T follicular helper cell (primary cell): ENCODE measurements around the gene PIP5K1B.
"Not testable (repeated sequence)": the region's sequence is repeated elsewhere in the genome, so short reads cannot be mapped to it uniquely, and the experiment has no call there.

Experiments
- DNase-seq: peaks from one replicate; pipeline ENCODE4 v3.0.0-alpha.2; 2020; ENCODE audit warnings: low read depth

PIP5K1B gene

DNA sequence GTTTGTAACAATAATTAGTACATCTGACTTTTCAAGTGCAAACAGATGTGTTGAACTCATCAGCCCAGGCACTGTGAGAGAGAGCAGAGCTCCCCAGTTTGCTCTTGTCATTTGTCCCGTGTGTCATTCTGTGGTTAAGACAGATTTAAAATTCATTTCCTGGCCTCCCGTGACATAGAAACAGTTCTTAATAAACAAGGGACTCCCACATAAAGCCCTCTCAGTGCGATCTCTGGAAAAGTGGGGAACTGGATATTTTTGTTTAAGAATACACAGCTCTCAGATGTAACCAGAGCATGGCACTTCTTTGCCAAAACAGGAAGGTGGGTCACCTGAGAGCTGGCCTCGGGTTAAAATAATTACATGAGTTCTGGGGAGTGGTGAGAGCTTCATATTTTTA lies 250.3 kb downstream of the PIP5K1B start:
- DNase-seq: no peak

DNA sequence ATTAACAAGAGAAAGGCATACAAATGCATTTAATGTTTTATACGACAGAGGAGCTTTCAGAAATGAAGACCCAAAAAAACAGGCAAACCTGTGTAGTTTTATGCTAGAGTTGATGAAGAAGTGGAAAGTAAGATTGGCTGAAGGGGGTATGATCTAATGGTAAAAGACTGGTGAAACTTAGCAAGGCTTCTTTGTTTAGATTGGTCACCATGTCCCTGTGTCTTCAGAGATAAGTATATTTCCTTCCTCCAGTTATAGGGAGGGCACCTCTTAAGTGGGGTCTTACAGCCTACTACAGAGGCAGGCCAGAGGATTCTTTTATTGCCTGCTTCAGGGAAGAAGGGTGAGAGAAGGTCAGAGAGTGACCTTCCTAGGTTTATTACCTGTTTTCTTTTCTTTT lies 252.4 kb downstream of the PIP5K1B start:
- no peak for DNase-seq

DNA sequence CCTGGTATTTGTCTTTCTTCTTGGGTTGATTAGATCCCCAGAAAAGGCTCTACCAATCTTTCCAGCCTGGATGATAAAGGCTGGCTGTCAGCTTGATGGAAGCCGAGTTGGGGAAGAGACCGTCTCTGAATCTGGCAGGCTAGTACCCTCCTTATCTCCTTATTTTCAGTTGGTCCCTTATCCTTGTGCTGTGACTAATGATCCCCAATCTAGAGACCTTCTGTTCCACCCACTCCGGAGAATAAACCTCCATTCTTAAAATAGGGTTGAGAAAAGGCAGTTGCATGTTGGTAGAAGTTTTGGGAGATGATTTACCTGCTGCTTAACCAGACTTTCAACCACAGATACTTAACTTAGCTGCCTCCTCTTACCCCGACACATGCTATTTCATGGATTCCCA lies 256.5 kb downstream of the PIP5K1B start:
- DNase-seq: no peak

DNA sequence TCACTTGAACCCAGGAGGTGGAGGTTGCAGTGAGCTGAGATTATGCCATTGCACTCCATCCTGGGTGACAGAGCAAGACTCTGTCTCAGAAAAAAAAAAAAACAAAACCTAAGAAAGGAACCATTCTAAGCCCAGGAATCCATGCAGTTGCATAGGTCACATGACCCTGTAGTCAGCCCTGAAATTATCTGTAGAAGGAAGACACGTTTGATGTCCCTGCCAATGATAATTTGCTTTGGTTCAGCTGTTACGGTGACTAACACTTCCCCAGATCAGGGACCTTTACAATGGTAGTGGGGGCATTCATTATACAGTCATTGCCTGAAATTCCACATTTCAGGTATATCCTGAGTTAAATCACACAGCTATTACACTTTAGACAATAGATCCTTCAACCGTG lies 258.4 kb downstream of the PIP5K1B start:
- no peak for DNase-seq

DNA sequence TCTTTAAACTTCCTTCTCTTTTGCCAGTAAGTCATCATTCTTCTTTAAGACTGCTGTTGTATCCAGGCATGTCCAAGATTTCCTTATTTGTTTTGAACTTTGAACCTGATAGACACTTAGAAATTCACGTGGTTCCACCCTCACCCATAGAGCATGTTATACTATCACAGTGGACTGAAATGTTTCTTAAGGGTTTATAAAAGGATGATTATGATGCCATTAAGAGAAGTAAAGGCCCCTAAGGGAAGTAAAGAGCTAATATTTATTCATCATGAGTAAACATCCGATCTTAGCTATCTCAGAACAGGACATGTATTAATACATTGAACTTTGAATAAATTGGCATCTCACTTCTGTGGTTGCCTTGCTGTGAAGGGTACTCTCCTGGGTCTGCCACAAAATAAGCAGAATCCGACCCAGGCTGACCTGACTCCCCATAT lies 259.1 kb downstream of the PIP5K1B start:
- DNase-seq: no peak

DNA sequence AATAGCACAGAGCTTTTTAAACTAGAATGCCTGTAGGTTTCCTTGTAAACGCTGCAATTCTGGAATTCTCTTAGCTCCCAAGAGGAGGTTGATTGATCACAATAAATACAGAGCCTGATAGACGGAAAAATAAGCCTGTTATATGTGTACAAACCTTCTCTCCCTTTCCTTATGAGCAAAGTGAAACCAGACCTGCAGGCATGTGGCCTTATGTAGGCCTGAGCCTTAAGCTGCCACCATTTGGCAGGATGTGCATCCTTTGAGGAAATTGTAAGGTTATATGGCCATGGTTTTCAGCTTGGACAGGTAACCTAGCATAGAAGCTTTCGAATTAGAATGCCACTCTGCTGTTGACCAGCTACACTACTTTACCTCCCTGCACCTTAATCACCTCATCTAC lies 259.7 kb downstream of the PIP5K1B start:
- DNase-seq: no peak

DNA sequence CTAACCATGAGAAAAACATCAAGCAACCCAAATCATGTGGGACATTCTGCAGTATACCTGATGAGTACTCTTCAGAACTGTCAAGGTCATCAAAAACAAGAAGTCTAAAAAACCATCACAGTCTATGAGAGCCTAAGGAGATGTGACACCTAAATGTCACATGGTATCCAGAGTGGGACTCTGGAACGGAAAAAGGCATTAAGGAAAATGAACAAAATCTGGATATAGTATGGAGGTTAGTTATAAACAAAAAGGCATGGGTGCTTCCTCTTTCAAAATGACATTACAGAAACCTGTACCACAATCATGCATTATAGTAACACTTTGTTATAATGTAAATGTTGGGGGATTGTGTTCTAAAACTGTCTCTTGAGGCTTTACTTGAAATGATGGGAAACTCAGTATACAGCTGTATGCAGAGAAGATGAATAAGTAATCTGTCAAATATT lies 261.5 kb downstream of the PIP5K1B start:
- DNase-seq: no peak

DNA sequence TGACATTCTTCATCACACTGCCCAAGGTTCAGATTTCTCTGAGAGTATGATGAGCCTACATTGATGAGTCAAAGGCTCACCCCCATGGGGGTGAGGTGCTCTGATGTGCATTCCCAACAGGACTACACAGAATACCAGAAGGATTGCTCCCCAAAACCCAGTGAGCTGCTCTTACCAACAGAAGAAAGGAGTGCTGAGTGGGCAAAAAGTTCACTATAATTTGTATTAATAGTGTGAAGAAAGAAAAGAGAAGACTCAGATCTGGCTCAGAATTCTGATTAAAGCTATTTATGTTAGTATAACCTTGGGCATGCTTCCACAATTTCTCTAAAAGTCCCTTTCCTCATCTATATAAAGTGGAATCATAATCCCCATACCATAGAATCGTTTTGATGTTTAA lies 262.8 kb downstream of the PIP5K1B start:
- no peak for DNase-seq

DNA sequence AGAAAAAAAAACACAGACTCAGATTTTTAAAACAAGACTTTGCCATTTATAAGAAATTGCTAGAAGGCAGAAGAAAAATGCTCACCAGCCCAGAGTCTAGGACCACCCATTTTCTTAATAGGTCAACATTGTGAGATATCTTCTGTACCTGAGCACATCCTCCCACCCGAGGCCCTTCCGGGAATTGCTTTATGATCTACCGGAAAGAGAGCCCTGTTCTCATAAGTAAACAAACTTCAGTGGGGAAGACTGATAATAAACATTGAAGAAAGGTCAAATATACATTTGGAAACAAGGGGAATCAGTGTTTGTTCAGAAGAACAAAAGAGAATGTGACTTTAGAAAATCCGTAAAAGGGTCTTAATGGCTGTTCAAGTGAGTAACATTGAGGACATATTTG lies 264.5 kb downstream of the PIP5K1B start:
- no peak for DNase-seq

DNA sequence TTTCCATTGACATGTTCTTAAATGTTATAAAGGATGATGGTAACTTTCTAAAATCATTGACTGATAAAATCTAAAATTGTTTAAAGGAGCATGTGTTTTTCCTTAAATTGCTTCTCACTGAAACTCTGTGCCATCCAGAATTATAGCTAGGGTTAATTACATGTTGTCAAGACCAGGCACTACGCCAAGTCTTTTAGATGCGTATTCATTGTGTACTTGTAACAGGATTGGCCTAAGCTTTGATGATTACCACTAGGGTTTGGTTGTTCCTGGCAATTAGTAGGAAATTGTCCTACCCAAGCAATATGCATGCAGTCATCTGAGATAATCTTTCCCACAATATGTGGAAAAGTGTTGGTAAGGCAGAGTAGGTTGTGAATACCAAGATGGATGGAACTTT lies 265.1 kb downstream of the PIP5K1B start:
- no peak for DNase-seq

DNA sequence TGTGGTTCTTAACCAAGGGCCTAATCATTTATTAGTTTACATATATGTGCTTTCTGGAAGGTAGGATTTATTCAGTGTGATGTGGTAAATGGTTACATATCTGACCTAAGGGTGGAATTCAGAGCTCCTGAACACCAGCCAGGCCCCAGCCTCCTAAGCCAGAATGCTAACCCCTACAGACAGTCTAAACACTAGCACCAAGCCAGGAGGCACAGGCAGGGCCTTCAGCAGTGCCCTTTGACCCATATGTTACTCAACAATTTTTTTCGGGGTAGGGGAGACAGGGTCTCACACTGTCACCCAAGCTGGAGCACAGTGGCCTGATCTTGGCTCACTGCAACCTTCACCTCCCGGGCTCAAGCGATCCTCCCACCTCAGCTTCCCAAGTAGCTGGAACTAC lies 268.6 kb downstream of the PIP5K1B start:
- DNase-seq: no peak

DNA sequence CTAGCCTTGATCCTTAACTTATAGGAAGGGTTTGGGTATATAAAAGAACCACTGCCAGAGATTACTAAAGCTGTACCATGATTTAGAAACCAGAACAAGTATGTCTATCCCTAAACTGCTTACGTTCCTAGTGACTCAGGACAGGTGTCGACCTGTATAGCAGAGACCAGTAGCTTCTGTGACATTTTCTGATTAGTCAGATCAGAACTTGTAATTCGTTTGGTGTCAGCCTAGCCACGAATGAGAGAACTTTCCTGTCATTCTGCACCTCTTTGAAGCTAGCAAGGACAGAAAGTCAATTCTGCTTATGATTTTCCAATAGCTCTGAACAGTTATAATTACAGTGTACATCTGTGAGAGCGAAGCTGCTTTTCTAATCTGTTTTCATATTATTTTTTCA lies 269.4 kb downstream of the PIP5K1B start:
- no peak for DNase-seq

DNA sequence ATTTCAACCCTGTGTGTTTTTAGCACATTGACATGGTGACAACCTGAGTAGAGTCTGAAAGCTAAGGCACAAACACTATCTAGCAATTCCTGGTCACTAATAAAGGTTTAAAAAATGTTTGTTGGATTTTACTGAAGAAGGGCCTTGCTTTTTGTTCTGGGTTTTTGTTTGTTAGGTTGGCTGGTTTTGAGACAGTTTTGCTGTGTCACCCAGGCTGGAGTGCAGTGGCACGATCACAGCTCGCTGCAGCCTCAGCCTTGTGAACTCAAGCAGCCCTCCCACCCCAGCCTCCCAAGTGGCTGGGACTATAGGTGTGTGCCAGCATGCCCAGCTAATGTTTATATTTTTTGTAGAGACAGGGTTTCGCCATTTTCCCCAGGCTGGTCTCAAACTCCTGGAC lies 269.9 kb downstream of the PIP5K1B start:
- DNase-seq: no peak

DNA sequence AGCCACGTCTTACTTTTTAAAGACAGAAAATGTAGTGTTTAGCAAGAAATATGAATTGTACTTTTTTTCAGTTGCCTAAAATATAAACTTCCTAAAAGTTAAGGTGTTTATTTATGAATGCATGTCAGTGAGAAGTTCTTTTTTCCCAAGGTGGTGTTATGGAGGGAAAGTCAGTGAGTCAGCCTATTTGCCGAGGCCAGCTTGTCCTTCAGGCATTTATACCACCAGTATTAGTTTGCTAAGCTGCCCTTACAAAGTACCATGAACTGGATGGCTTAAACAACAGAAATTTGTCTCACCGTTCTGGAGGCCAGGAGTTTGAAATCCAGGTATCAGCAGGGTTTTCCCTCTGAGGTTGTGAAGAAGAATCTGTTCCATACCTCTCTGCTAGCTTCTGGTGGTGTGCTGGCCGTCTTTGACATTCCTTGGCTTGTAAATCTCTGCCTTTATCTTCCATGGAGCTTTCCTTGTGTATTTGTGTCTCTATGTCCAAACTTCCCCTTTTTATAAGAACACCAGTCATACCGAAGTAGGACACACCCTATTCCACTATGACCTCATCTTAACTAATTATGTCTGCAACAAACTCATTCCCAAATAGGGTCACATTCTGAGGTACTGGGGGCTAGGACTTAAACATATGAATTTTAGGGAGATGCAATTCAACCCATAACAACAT lies 270.5 kb downstream of the PIP5K1B start:
- no peak for DNase-seq

DNA sequence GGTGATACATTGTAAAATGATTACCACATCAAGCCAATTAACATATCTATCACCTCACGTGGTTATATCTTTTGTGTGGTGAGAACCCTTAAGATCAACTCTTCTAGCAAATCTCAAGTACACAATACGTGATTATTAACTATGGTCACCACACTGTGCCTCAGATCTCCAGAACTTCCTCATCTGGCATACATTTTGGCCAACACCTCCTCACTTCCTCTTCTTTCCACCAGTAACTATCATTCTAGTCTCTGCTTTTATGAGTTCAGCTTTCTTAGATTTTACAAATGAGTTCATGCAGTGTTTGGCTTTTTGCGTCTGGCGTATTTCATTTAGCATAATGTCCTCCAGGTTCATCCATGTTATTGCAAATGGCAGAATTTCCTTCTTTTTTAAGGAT lies 273.0 kb downstream of the PIP5K1B start:
- no peak for DNase-seq

DNA sequence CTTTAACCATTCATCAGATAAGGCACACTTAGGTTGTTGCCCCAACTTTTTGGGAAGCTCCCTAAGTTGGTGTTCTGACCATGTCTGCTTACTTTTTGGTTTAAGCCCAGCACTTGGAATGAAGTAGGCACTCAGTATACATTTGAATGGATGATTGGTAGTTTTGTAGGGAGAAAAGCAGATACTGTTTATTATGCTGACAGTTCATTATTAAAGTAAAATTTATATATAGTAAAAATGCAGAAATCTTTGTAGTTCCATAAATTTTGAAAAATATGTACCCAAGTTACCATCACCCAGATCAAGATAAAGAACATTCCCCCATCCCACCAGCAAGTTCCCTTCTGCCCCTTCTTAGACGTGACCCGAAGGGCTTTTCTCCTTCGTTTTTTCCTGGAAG lies 273.5 kb downstream of the PIP5K1B start:
- no peak for DNase-seq

DNA sequence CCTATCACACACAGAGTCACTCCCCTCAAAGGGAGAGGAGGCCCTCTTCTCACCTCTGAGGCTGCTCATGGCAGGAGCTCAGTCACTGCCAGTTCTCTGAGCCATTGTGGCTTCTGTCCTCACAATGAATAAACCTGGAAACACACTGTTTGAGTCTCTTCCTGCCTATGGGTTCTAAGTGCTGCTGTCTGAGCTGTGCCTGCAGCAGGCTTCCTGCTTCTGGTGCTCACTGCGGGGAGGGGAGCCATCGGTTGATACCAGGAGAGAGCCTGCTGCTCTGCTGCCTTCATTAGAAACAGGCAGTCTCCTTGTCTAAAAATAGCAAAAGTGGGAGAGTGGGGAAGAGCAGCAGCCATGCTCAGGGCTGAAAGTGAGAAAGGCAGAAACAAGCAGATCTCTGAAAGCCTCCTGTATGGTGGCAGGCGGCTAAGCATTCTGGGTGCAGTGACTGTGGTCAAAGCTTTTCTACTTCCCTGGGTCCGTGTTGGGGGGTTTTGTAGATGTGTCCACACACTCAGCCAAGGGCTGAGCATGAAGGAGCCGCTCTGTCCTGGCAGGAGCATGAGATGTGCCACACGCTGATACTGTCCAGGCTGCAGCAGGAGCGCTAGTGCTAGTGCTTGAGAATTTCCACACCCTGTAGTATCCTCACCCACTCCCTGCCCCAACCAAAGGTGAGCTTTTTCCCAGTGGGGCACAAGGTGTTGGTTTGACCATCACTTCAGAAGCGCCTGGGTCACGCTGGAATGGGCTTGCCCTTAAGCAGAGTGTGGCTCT lies 274.7 kb downstream of the PIP5K1B start:
- DNase-seq: no peak

DNA sequence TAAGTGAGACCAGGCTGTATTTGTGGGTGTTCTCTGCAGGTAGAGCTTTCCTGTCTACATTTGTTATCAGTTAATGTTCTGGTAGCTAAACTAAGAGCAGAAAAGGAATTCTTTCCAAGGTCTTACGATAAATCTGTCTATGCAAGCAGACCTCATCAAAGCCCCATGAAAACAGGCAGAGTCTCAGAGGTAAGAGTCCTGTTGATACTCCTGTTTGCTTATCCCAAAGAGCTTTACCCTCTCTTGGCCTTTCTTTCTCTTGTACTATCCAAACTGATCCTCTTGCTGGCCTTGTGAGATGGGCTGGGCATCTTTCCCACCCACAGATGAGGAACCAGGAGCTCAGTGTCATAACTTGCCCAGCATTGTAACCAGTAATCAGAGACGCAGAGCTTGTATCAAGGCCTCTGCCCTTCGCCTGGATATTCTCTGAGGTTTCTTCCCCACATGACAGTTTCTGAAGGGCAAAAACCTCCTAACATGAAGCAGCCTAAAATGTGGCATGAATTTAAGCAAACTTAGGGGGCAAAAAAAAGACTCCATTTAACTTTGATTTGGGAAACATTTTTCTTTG lies 275.4 kb downstream of the PIP5K1B start:
- no peak for DNase-seq

DNA sequence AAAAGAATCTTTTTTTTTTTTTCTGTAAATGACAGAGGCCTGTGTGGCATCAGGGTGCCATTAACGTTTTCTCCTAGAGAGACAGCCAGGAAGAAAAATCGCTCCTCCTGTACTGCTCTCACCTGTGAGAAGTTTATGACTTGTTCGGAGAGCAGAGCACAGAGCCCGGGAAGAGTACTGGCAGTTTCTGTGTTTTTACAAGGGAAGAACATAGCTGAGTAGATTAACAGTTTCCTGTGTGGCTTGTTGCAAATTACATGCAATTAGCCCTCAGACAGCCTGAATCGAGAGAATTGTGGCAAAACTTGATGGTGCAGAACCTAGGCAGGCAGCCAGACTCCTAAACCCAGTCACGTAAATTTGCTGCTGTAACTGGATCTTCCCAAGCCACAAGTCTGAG lies 276.7 kb downstream of the PIP5K1B start:
- DNase-seq: no peak

DNA sequence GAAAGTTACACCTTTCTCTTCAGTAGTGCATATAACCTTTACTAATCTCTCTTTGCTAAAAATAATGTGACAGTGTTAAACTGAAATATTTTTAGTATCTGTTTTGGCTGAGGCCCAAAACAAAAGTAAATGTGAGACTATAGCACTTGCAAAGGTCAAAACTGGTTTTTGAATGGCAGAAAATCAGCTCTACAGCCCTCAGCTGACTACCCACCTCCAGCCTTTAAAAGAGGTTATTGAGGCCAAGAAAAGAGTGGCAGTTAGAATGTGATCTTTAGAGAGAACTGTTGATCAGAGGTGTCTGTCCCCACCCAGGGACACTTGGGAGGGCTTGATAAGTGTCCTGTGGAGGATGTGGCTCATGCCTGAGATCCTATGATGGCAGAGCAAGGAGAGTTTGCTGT lies 278.0 kb downstream of the PIP5K1B start:
- no peak for DNase-seq

DNA sequence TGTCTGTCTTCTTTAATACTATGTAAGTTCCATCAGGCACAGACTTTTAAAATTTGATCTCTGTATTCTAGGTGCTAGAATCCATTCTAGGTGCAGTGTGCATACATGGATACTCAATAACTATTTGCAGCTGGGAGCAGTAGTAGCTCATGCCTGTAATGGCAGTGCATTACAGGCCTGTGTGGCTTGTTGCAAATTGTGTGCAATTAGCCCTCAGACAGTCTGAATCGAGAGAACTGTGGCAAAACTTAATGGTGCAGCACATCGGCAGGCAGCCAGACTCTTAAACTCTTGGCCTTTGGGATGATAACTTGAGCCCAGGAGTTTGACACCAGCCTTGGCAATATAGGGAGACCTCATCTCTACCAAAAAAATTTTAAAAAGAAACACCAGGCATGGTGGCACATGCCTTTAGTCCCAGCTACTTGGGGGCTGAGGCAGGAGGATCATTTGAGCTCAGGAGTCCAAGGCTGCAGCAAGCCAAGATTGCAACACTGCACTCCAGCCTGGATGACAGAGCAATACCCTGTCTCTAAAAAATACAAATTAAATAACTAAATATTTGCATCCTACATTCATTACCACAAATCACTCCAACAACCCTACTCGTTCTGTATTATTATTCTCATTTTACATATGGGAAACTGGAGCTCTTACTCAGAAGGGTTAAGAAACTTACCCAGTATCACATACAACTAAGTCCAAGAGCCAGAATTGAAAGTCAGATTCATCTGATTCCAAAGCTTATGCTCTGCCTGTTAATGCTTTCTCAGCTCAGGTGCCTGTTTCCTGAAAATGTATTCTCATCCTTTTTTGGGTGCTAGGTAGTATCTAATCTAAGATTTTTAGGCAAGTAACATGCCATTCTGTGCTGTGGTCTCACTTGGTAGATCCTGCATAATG lies 278.7 kb downstream of the PIP5K1B start:
- DNase-seq: no peak

DNA sequence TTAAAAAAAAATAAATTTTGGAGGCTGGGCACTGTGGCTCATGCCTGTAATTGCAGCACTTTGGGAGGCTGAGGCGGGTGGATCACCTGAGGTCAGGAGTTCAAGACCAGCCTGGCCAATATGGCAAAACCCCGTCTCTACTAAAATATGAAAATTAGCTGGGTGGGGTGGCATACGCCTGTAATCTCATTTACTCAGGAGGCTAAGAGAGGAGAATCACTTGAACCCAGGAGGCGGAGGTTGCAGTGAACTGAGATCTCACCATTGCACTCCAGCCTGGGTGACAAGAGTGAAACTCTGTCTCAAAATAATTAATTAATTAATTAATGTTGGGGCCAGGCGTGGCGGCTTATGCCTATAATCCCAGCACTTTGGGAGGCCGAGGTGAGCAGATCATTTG lies 281.9 kb downstream of the PIP5K1B start:
- DNase-seq: not testable (repeated sequence)
